H1 (cell line): ENCODE results near the gene PITX3. TPM values are rescaled to one million over a fixed set of nuclear protein-coding genes. Genes with fewer than 3 reads are reported as not detected.

Experiments
- CTCF ChIA-PET: fragments of 300-600 bp; sonication (Branson Sonifier 250); formaldehyde crosslinking; loops from one replicate; lab custom pipeline; 2021; ENCODE audit not compliant: partially characterized antibody; lab: Charles Lee
- POLR2A ChIA-PET: fragments of 300-600 bp; sonication (Branson Sonifier 250); formaldehyde crosslinking; loops from one replicate; lab custom pipeline; 2021; ENCODE audit warnings: inconsistent platforms; ENCODE audit not compliant: partially characterized antibody; lab: Charles Lee
- DNase-seq, 2 experiments: peaks; one replicate each; pipeline versions ENCODE4 v3.0.0 to v3.0.0-alpha.2; 2010 to 2022; ENCODE audit warnings: low spot score in 2 of 2, low read depth in 1 of 2, mixed read lengths in 1 of 2
- FAIRE-seq: peaks from 2 replicates; lab custom pipeline; 2011; peaks lifted over from hg19 to GRCh38; lab: Jason Lieb, UNC
- H2AFZ ChIP-seq: 2 replicates; pipeline ENCODE4 v1.8.1; 2012; ENCODE audit warnings: low read length, inconsistent platforms
- H2AK5ac ChIP-seq: 2 replicates; pipeline ENCODE4 v1.6.1; 2013; ENCODE audit warnings: low read depth, low read length
- H2BK120ac ChIP-seq: replicated peaks from 2 replicates; pipeline ENCODE3; 2013; ENCODE audit warnings: low read depth, low read length, inconsistent platforms
- H2BK12ac ChIP-seq: 2 replicates; pipeline ENCODE4 v1.6.1; 2013; ENCODE audit warnings: low read depth, low read length
- H2BK15ac ChIP-seq: 2 replicates; pipeline ENCODE4 v1.6.1; 2013; ENCODE audit warnings: low read length
- H2BK20ac ChIP-seq: 2 replicates; pipeline ENCODE4 v1.6.1; 2013; ENCODE audit warnings: low read length
- H2BK5ac ChIP-seq: 2 replicates; pipeline ENCODE4 v1.6.1; 2013; ENCODE audit warnings: low read depth, low read length
- H3K14ac ChIP-seq: 2 replicates; pipeline ENCODE4 v1.6.1; 2013; ENCODE audit warnings: inconsistent platforms; ENCODE audit not compliant: insufficient read length
- H3K18ac ChIP-seq: 2 replicates; pipeline ENCODE4 v1.6.1; 2013; ENCODE audit warnings: low read length; ENCODE audit errors: extremely low read depth
- H3K23ac ChIP-seq: 2 replicates; pipeline ENCODE4 v1.6.1; 2013; ENCODE audit warnings: inconsistent platforms; ENCODE audit not compliant: insufficient read length
- H3K23me2 ChIP-seq: 2 replicates; pipeline ENCODE4 v1.6.1; 2013; ENCODE audit warnings: low read depth, low read length
- H3K27ac ChIP-seq: 2 replicates; pipeline ENCODE4 v1.6.1; 2011; ENCODE audit warnings: low read depth, low read length, inconsistent platforms
- H3K27me3 ChIP-seq, 4 experiments: replicated peaks in 1 of 4; 1 replicate in 1 of 4; 2 replicates in 3 of 4; pipeline versions ENCODE4 v1.6.1 to v1.8.1; 2011 to 2013; ENCODE audit warnings: low read length in 3 of 4, mild to moderate bottlenecking in 3 of 4, inconsistent platforms in 2 of 4, mixed read lengths in 2 of 4, moderate library complexity in 1 of 4; ENCODE audit not compliant: control insufficient read depth in 3 of 4, insufficient read depth in 3 of 4; ENCODE audit errors: extremely low read depth in 1 of 4
- H3K36me3 ChIP-seq, 4 experiments: 2 replicates each; pipeline versions ENCODE4 v1.6.1 to v1.8.1; 2011 to 2013; ENCODE audit warnings: mild to moderate bottlenecking in 4 of 4, low read length in 3 of 4, moderate library complexity in 2 of 4, control low read depth in 1 of 4, inconsistent platforms in 1 of 4; ENCODE audit not compliant: insufficient read depth in 4 of 4, control insufficient read depth in 2 of 4
- H3K4ac ChIP-seq: replicated peaks from 2 replicates; pipeline ENCODE3; 2013; ENCODE audit warnings: low read length, low read depth, mixed read lengths, inconsistent platforms; ENCODE audit not compliant: insufficient read length
- H3K4me1 ChIP-seq, 4 experiments: replicated peaks in 1 of 4; 1 replicate in 1 of 4; 2 replicates in 3 of 4; pipeline versions ENCODE4 v1.6.1 to v1.8.1; 2011 to 2013; ENCODE audit warnings: low read length in 3 of 4, inconsistent platforms in 2 of 4, mixed read lengths in 1 of 4; ENCODE audit not compliant: insufficient read depth in 4 of 4, control insufficient read depth in 3 of 4
- H3K4me2 ChIP-seq, 2 experiments: 2 replicates each; pipeline versions ENCODE4 v1.6.1 to v1.8.1; 2011 to 2013; ENCODE audit warnings: low read depth in 2 of 2, low read length in 2 of 2, control low read depth in 1 of 2, inconsistent platforms in 1 of 2, mild to moderate bottlenecking in 1 of 2; ENCODE audit not compliant: insufficient read depth in 1 of 2
- H3K4me3 ChIP-seq, 4 experiments: fragments of 200-600, 300-600 bp in 1 of 4; sonication (generic), shearing (Covaris generic), sonication (Bioruptor Twin) in 1 of 4; 2 replicates each; pipeline versions ENCODE4 v1.5.1 to v1.8.1; 2011 to 2016; ENCODE audit warnings: low read length in 4 of 4, low read depth in 3 of 4, control low read depth in 2 of 4, inconsistent platforms in 2 of 4, mild to moderate bottlenecking in 2 of 4, mixed read lengths in 1 of 4, moderate library complexity in 1 of 4; ENCODE audit not compliant: insufficient read depth in 2 of 4; ENCODE audit errors: extremely low read depth in 1 of 4
- H3K56ac ChIP-seq: replicated peaks from 2 replicates; pipeline ENCODE3; 2013; ENCODE audit warnings: low read depth, mild to moderate bottlenecking, mixed read lengths, low read length, inconsistent platforms; ENCODE audit not compliant: insufficient read length
- H3K79me1 ChIP-seq: 2 replicates; pipeline ENCODE4 v1.6.1; 2013; ENCODE audit warnings: low read depth, low read length, control low read depth
- H3K79me2 ChIP-seq, 2 experiments: 2 replicates each; pipeline versions ENCODE4 v1.6.1 to v1.8.1; 2012 to 2013; ENCODE audit warnings: low read length in 2 of 2, mild to moderate bottlenecking in 2 of 2, inconsistent platforms in 1 of 2; ENCODE audit not compliant: insufficient read depth in 2 of 2, control insufficient read depth in 1 of 2
- H3K9ac ChIP-seq, 4 experiments: replicated peaks in 1 of 4; 1 replicate in 1 of 4; 2 replicates in 3 of 4; pipeline versions ENCODE4 v1.6.1 to v1.8.1; 2011 to 2013; ENCODE audit warnings: low read depth in 3 of 4, low read length in 3 of 4, control low read depth in 2 of 4, mild to moderate bottlenecking in 2 of 4, moderate library complexity in 2 of 4, inconsistent platforms in 1 of 4; ENCODE audit errors: extremely low read depth in 1 of 4
- H3K9me3 ChIP-seq, 2 experiments: 2 replicates each; pipeline versions ENCODE4 v1.6.1 to v1.8.1; 2012 to 2013; ENCODE audit warnings: mild to moderate bottlenecking in 2 of 2, moderate library complexity in 2 of 2, control low read depth in 1 of 2, inconsistent platforms in 1 of 2, low read depth in 1 of 2, low read length in 1 of 2, mixed read lengths in 1 of 2; ENCODE audit not compliant: insufficient read depth in 2 of 2
- H4K20me1 ChIP-seq, 2 experiments: replicated peaks in 1 of 2; 2 replicates each; pipeline versions ENCODE3 to v1.8.1; 2011 to 2013; ENCODE audit warnings: inconsistent platforms in 2 of 2, low read length in 2 of 2, mild to moderate bottlenecking in 1 of 2; ENCODE audit not compliant: insufficient read depth in 2 of 2, control insufficient read depth in 1 of 2
- H4K5ac ChIP-seq: 2 replicates; pipeline ENCODE4 v1.6.1; 2013; ENCODE audit warnings: low read length, low read depth, mixed read lengths, inconsistent platforms; ENCODE audit not compliant: insufficient read length
- H4K8ac ChIP-seq: 2 replicates; pipeline ENCODE4 v1.8.0; 2013; ENCODE audit warnings: mild to moderate bottlenecking, moderate library complexity, low read length, inconsistent platforms; ENCODE audit not compliant: insufficient read depth; ENCODE audit errors: extremely low read depth
- H4K91ac ChIP-seq: replicated peaks from 2 replicates; pipeline ENCODE3; 2013; ENCODE audit warnings: low read length, mixed read lengths, inconsistent platforms; ENCODE audit not compliant: insufficient read length
- CTBP2 ChIP-seq: IDR thresholded peaks from 2 replicates; pipeline ENCODE4 v1.7.0; 2011; ENCODE audit warnings: borderline replicate concordance, mild to moderate bottlenecking, moderate library complexity, mixed read lengths, low read length; ENCODE audit not compliant: insufficient read depth, insufficient read length
- EGR1 ChIP-seq: IDR thresholded peaks from 2 replicates; pipeline ENCODE4 v1.6.1; 2011; ENCODE audit warnings: low read depth, low read length, borderline replicate concordance
- EZH2 ChIP-seq: fragments of 200-600 bp; sonication (generic); IDR thresholded peaks from 2 replicates; pipeline ENCODE4 v1.7.1; 2012; ENCODE audit warnings: low read depth, mild to moderate bottlenecking, moderate library complexity, low read length, inconsistent platforms; ENCODE audit not compliant: severe bottlenecking
- GTF2F1 ChIP-seq: IDR thresholded peaks from 2 replicates; pipeline ENCODE4 v1.6.1; 2012; ENCODE audit warnings: low read depth, low read length, improper control_type of control experiment, borderline replicate concordance
- MAFK ChIP-seq: IDR thresholded peaks from 2 replicates; pipeline ENCODE4 v1.6.1; 2012; ENCODE audit warnings: low read depth, mild to moderate bottlenecking, improper control_type of control experiment, low read length
- PHF8 ChIP-seq: fragments of 200-600 bp; sonication (generic); conservative IDR thresholded peaks from 2 replicates; pipeline ENCODE4 v1.7.1; 2012; ENCODE audit warnings: low read depth, mild to moderate bottlenecking, inconsistent platforms, low read length, moderate library complexity
- RNF2 ChIP-seq: fragments of 200-900, 300-1000 bp; sonication (generic); IDR thresholded peaks from 2 replicates; pipeline ENCODE4 v1.7.1; 2016; ENCODE audit warnings: borderline replicate concordance, low read depth, mild to moderate bottlenecking, antibody characterized with exemption, low read length; ENCODE audit not compliant: poor library complexity, severe bottlenecking; ENCODE audit errors: missing control alignments
- SAP30 ChIP-seq: fragments of 300-600 bp; sonication (generic); IDR thresholded peaks from 2 replicates; pipeline ENCODE4 v1.7.1; 2012; ENCODE audit warnings: low read length, moderate library complexity, mild to moderate bottlenecking, inconsistent platforms; ENCODE audit not compliant: insufficient read depth, insufficient replicate concordance
- SP4 ChIP-seq: IDR thresholded peaks from 2 replicates; pipeline ENCODE4 v1.6.1; 2012; ENCODE audit warnings: low read length, inconsistent platforms
- TBP ChIP-seq: IDR thresholded peaks from 2 replicates; pipeline ENCODE4 v1.6.1; 2011; ENCODE audit warnings: low read depth, low read length, improper control_type of control experiment
- TCF12 ChIP-seq: IDR thresholded peaks from 2 replicates; pipeline ENCODE4 v1.6.1; 2011; ENCODE audit warnings: low read depth, mild to moderate bottlenecking, low read length
- WGBS, 2 experiments: shearing (Covaris generic) in 1 of 2; methylation state at CpG; one replicate each; pipeline versions ENCODE4 v1.1.6 to v1.1.7; 2013 to 2015; ENCODE audit warnings: low lambda C conversion rate in 2 of 2, mixed read lengths in 2 of 2, inconsistent platforms in 1 of 2, low coverage in 1 of 2, missing lambda C conversion rate in 1 of 2; ENCODE audit not compliant: insufficient replicate concordance in 2 of 2, insufficient coverage in 1 of 2, insufficient read length in 1 of 2; ENCODE audit errors: extremely low coverage in 1 of 2, missing lambda C conversion rate in 1 of 2; 5-methylcytosine and 5-hydroxymethylcytosine counted together
- polyA plus RNA-seq, 7 experiments: library from polyadenylated mRNA; depleted of rRNA in 3 of 7; stranded (reverse) in 5 of 7; unstranded in 2 of 7; fragments of >200 nt in 5 of 7; fragments of 200-250 nt in 2 of 7; gene quantifications; 1 replicate in 5 of 7; 2 replicates in 1 of 7; 4 replicates in 1 of 7; pipeline versions ENCODE4 v1.2.1 to v1.2.3, GENCODE V29; 2011 to 2013; ENCODE audit warnings: missing spikeins in 2 of 7, mixed read lengths in 2 of 7
- total RNA-seq: library from RNA; stranded (reverse); fragmentation: NEBNext Ultra II Directional; extraction: Animal tissue kit (Norgen Biotek cat#: 25700); gene quantifications from 2 replicates; pipeline ENCODE4 v1.2.1, GENCODE V29; 2021
- TF ChIP-seq, protein P1 (sequence below): IDR thresholded peaks from 2 replicates; pipeline ENCODE4 v1.6.1; 2011; ENCODE audit warnings: low read depth, mild to moderate bottlenecking, low read length; ENCODE audit not compliant: insufficient read depth

Gene PITX3
- total and polyA plus RNA-seq, 2 of the 8 experiments (the other 6 are each of a cell fraction or from before 2014, with no cell fraction given): 0.18 to 0.41 TPM

DNA sequence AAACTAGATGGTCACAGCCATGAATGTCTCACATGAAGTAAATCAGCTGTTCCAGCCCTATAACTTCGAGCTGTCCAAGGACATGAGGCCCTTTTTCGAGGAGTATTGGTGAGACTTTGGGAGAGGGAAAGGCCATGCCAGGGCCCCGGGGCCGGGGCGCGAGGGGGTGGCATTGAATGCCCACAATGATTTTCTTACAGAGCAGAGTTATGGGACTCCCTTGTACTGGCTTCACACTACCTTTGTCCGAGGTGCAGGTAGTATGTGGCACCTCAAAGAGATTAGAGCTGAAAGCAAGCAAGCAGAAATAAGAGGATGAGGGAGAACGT, 14.8 kb downstream of the PITX3 start:
- Histone ChIP-seq H3K14ac (no peak overlapping the region), H2BK20ac (no peak overlapping the region), H4K20me1 (peaks cover 2 to 7% of the 10 kb centered on the region in 2 experiments), H4K5ac (no peak overlapping the region), H3K9ac (no peak overlapping the region), H4K8ac (no peak overlapping the region), H3K56ac (no peak overlapping the region), H2BK5ac (no peak overlapping the region), H3K4me3 (peak overlapping the region in 1 of 4 experiments; percentile 22; a peak in 1 of 8 replicates), H3K36me3 (no peaks in the 10 kb centered on the region), H3K4ac (no peak overlapping the region), H3K27me3 (peaks cover 31 to 61% (median 55%) of the 10 kb centered on the region in 4 experiments), H2AFZ (0 out of 2 replicates have a peak overlapping the region, but pooled peaks have one; percentile 36), H3K18ac (peak overlapping the region; percentile 51), H2BK12ac (no peak overlapping the region), H2BK15ac (no peak overlapping the region; the same call in 1 of the 2 replicates), H3K23ac (no peak overlapping the region), H2AK5ac (no peak overlapping the region), H3K27ac (no peak overlapping the region), H3K4me1 (peaks cover 0 to 8% (median under 1%) of the 10 kb centered on the region in 4 experiments; a peak in 3 of 7 replicates), H3K9me3 (peaks cover 5% of the 10 kb centered on the region in 2 experiments; a peak in 2 of 4 replicates), H3K79me1 (no peaks in the 10 kb centered on the region), H3K23me2 (peaks cover 9% of the 10 kb centered on the region; the same call in 1 of the 2 replicates), H3K79me2 (no peaks in the 10 kb centered on the region), H2BK120ac (no peak overlapping the region), H4K91ac (no peak overlapping the region), H3K4me2 (peak overlapping the region; percentile 22 to 57; a peak in 3 of 4 replicates)
- DNase-seq (no peak), FAIRE-seq (no peak)
- 77% methylated on average over 8 of the region's 8 CpGs; no CpG with 5 or more reads in 1 of the 2 experiments for WGBS, 2 experiments
- ChIA-PET CTCF (interaction anchor here (1.2 to 24.6 kb wide), 6 partner anchors 14 to 174 kb away, joined by 3 to 862 read pairs (median 47); partner anchors contain the start of gene NFKB2), POLR2A (interaction anchor here (1.1 kb wide), 1 partner anchor 178 kb away, joined by 3 read pairs; no protein-coding TSS in a partner anchor)
- TF ChIP-seq, protein P1, sequence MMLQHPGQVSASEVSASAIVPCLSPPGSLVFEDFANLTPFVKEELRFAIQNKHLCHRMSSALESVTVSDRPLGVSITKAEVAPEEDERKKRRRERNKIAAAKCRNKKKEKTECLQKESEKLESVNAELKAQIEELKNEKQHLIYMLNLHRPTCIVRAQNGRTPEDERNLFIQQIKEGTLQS: no peak
- TF ChIP-seq EZH2 (peak; percentile 36), PHF8 (no peak), SP4 (no peak), RNF2 (peak; percentile 32), TCF12 (no peak), TBP (no peak), SAP30 (no peak), EGR1 (no peak), GTF2F1 (no peak), MAFK (no peak), CTBP2 (no peak)
